Adrenal gland (tissue), 5 donors: Measurements from ENCODE around the gene MDC1.

Experiments used
- POLR2A ChIP-seq, 2 donors: fragments of 450-650 bp; IDR thresholded peaks; one replicate each; pipeline ENCODE4 v1.6.1; 2017; ENCODE audit warnings: antibody characterized with exemption in 2 of 2, mild to moderate bottlenecking in 2 of 2, moderate library complexity in 1 of 2
- TF ChIP-seq, protein P1 (sequence below), 6 experiments: fragments of 450-650 bp in 4 of 6; fragments of 200-600 bp in 2 of 6; sonication (generic) in 1 of 6; IDR thresholded peaks; 1 replicate in 5 of 6; 2 replicates in 1 of 6; pipeline versions ENCODE4 v1.5.1 to v1.8.0; 2016 to 2021; ENCODE audit warnings: antibody characterized with exemption in 6 of 6, mild to moderate bottlenecking in 2 of 6, moderate library complexity in 1 of 6
- donor health status: DM: no; HTN: no; CAD: no.

DNA sequence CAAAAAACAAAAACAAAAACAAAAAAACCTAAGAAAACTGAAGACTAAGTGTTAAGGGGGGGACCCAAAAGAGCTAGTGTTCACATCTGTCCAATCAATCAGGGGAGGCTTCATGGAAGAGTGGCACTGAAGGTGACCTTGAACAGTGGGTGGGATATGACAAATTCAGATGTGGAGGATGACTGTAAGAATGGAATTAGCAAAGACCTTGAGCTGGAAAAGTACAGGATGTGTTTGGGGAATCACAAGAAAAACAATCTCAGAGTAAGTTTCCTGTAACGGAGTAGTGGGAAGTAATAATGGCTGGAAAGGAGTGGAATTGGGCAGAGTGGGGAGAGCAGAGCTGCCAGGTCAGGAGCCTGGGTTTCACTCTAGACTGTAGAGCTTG lies 30.2 kb upstream of the MDC1 start:
- TF ChIP-seq POLR2A (IDR thresholded peaks at IDR 0.05) = no peak
- TF ChIP-seq, protein P1, sequence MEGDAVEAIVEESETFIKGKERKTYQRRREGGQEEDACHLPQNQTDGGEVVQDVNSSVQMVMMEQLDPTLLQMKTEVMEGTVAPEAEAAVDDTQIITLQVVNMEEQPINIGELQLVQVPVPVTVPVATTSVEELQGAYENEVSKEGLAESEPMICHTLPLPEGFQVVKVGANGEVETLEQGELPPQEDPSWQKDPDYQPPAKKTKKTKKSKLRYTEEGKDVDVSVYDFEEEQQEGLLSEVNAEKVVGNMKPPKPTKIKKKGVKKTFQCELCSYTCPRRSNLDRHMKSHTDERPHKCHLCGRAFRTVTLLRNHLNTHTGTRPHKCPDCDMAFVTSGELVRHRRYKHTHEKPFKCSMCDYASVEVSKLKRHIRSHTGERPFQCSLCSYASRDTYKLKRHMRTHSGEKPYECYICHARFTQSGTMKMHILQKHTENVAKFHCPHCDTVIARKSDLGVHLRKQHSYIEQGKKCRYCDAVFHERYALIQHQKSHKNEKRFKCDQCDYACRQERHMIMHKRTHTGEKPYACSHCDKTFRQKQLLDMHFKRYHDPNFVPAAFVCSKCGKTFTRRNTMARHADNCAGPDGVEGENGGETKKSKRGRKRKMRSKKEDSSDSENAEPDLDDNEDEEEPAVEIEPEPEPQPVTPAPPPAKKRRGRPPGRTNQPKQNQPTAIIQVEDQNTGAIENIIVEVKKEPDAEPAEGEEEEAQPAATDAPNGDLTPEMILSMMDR (IDR thresholded peaks at IDR 0.05) = no peak
